K562 (cell line): ENCODE measurements around the gene ADAT1. TPM values are rescaled to one million over a fixed set of nuclear protein-coding genes. Genes with fewer than 3 reads are reported as not detected.
A peak's percentile ranks its signal among the peaks of the same experiment; 100 is the strongest.

Experiments used
- BRD9 ChIP-seq: fragments of 450-650 bp; IDR thresholded peaks from 2 replicates; pipeline ENCODE4 v1.6.1; 2018; ENCODE audit warnings: low read depth; ENCODE audit not compliant: partially characterized antibody
- CCNT2 ChIP-seq: IDR thresholded peaks from 2 replicates; pipeline ENCODE4 v1.6.1; 2011; ENCODE audit warnings: borderline replicate concordance, low read depth, mild to moderate bottlenecking, moderate library complexity, mixed read lengths, low read length; ENCODE audit not compliant: insufficient read length; ENCODE audit errors: extremely low read depth
- JUND ChIP-seq, 2 experiments: IDR thresholded peaks; 2 replicates in 1 of 2; 3 replicates in 1 of 2; pipeline ENCODE4 v1.6.1; 2011; ENCODE audit warnings: borderline replicate concordance in 2 of 2, low read depth in 2 of 2, low read length in 2 of 2, improper control_type of control experiment in 1 of 2, missing biosample characterization in 1 of 2, missing genetic modification characterization in 1 of 2, missing genetic modification reagents in 1 of 2
- NCOA1 ChIP-seq: fragments of 450-650 bp; IDR thresholded peaks from 2 replicates; pipeline ENCODE4 v1.6.1; 2016; ENCODE audit warnings: low read depth
- OTX1 ChIP-seq: fragments of 450-650 bp; formaldehyde crosslinking; IDR thresholded peaks from 2 replicates; pipeline ENCODE4 v1.4.0; 2022; ENCODE audit warnings: mild to moderate bottlenecking
- PML ChIP-seq: IDR thresholded peaks from 2 replicates; pipeline ENCODE4 v1.6.1; 2012; ENCODE audit warnings: low read length, inconsistent platforms
- POLR2H ChIP-seq: IDR thresholded peaks from 2 replicates; pipeline ENCODE4 v1.6.1; 2016; ENCODE audit warnings: missing genetic modification characterization, low read depth, mild to moderate bottlenecking, control low read depth, missing compliant biosample characterization, moderate library complexity
- SMARCA4 ChIP-seq: fragments of 450-650 bp; IDR thresholded peaks from 2 replicates; pipeline ENCODE4 v1.6.1; 2016
- SMARCB1 ChIP-seq: IDR thresholded peaks from 2 replicates; pipeline ENCODE4 v1.6.1; 2011; ENCODE audit warnings: improper control_type of control experiment, low read depth; ENCODE audit not compliant: insufficient read length
- STAT5A ChIP-seq: IDR thresholded peaks from 2 replicates; pipeline ENCODE4 v1.6.1; 2012; ENCODE audit warnings: low read length, inconsistent platforms, borderline replicate concordance
- STAT6 ChIP-seq: sonication (generic); formaldehyde crosslinking; IDR thresholded peaks from 2 replicates; pipeline ENCODE4 v1.8.1; 2023; ENCODE audit warnings: mild to moderate bottlenecking, missing genetic modification reagents
- TEAD1 ChIP-seq, 2 experiments: fragments of 450-650 bp in 1 of 2; sonication (generic) in 1 of 2; formaldehyde crosslinking; IDR thresholded peaks; 2 replicates each; pipeline versions ENCODE4 v1.4.0 to v1.8.0; 2020 to 2022; ENCODE audit warnings: mild to moderate bottlenecking in 2 of 2, missing genetic modification reagents in 1 of 2
- ZNF511 ChIP-seq: sonication (generic); formaldehyde crosslinking; IDR thresholded peaks from 2 replicates; pipeline ENCODE4 v1.8.0; 2022; ENCODE audit warnings: mild to moderate bottlenecking, missing genetic modification reagents
- ZNF764 ChIP-seq: fragments of 250-450 bp; sonication (Bioruptor Pico); IDR thresholded peaks from 2 replicates; pipeline ENCODE4 v1.4.0; 2020; ENCODE audit warnings: low read depth, mild to moderate bottlenecking, moderate library complexity
- polyA plus RNA-seq, 8 experiments: library from polyadenylated mRNA; depleted of rRNA in 4 of 8; stranded (reverse) in 5 of 8; unstranded in 3 of 8; fragments of >200 nt; fragmentation: Nextera tagmentation in 2 of 8; fragmentation: Illumina TruSeq in 1 of 8; extraction: Ambion mirVana in 2 of 8; extraction: Trizol in 1 of 8; gene quantifications; 2 replicates each; pipeline versions ENCODE4 v1.2.1 to v1.2.3, GENCODE V29; 2011 to 2014; ENCODE audit warnings: inconsistent platforms in 1 of 8, missing spikeins in 1 of 8
- total RNA-seq, 7 experiments: library from RNA; depleted of rRNA in 6 of 7; stranded (reverse); fragments of >200 nt in 6 of 7; fragmentation: Illumina TruSeq in 2 of 7; extraction: Trizol in 2 of 7; gene quantifications; 2 replicates each; pipeline versions ENCODE4 v1.2.1 to v1.2.3, GENCODE V29; 2011 to 2021; ENCODE audit warnings: low replicate concordance in 1 of 7
- TF ChIP-seq, protein P1 (sequence below): sonication (generic); formaldehyde crosslinking; IDR thresholded peaks from 2 replicates; pipeline ENCODE4 v1.8.1; 2023; ENCODE audit warnings: missing genetic modification reagents, mild to moderate bottlenecking, borderline replicate concordance

Gene ADAT1
- total and polyA plus RNA-seq, 9 of the 15 experiments (the other 6 are each of a cell fraction or from before 2014, with no cell fraction given): 16.0 to 36.7 (median 28.2) TPM

DNA sequence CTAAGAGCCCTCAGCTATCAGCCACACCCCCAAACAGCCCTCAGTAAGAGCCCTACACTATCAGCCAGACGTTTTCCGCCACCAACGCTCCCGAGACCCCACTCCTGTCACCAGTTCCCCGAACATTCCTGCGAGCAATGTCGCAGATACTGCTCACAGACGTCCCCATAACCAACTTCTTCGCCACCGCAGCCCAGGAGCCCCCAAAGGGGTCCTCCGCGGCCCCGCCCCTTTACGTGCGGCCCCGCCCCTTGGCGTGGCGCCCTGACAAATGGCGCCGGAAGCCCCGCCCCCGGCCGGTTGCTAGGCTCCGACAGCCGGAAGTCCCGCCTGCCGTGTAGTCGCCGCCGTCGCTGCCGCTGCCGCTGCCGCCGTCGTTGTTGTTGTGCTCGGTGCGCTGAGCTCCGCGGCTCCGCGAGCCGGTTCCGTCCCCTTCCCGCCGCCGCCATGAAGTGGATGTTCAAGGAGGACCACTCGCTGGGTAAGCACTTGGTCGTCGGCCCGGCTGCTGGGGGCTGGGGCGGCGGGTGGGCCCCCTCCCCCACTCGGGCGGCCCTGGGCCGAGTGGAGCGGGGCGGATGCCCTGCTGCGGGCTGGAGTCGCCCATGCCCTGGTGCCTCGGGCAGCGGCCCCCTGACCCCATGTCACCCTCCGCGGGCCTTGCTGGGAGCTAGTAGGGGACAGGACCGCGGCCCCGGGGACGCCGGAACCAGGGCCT is 56.9 kb downstream of the ADAT1 start, which contains the start of gene GABARAPL2 (continued):
- TF ChIP-seq, protein P1, sequence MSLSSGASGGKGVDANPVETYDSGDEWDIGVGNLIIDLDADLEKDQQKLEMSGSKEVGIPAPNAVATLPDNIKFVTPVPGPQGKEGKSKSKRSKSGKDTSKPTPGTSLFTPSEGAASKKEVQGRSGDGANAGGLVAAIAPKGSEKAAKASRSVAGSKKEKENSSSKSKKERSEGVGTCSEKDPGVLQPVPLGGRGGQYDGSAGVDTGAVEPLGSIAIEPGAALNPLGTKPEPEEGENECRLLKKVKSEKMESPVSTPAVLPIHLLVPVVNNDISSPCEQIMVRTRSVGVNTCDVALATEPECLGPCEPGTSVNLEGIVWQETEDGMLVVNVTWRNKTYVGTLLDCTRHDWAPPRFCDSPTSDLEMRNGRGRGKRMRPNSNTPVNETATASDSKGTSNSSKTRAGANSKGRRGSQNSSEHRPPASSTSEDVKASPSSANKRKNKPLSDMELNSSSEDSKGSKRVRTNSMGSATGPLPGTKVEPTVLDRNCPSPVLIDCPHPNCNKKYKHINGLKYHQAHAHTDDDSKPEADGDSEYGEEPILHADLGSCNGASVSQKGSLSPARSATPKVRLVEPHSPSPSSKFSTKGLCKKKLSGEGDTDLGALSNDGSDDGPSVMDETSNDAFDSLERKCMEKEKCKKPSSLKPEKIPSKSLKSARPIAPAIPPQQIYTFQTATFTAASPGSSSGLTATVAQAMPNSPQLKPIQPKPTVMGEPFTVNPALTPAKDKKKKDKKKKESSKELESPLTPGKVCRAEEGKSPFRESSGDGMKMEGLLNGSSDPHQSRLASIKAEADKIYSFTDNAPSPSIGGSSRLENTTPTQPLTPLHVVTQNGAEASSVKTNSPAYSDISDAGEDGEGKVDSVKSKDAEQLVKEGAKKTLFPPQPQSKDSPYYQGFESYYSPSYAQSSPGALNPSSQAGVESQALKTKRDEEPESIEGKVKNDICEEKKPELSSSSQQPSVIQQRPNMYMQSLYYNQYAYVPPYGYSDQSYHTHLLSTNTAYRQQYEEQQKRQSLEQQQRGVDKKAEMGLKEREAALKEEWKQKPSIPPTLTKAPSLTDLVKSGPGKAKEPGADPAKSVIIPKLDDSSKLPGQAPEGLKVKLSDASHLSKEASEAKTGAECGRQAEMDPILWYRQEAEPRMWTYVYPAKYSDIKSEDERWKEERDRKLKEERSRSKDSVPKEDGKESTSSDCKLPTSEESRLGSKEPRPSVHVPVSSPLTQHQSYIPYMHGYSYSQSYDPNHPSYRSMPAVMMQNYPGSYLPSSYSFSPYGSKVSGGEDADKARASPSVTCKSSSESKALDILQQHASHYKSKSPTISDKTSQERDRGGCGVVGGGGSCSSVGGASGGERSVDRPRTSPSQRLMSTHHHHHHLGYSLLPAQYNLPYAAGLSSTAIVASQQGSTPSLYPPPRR (CRISPR knock-in tag): 0 out of 2 replicates have a peak, but pooled peaks have one; percentile 19
- TF ChIP-seq STAT5A (no peak), SMARCA4 (peak; percentile 50; the same call in 1 of the 2 replicates), BRD9 (no peak), JUND (IDR thresholded peaks at IDR 0.05; ENCODE audit: borderline replicate concordance, low read depth, low read length) (0 out of 2 replicates have a peak, but pooled peaks have one; percentile 2), JUND (tag; IDR thresholded peaks at IDR 0.05; ENCODE audit: borderline replicate concordance, low read depth, low read length) (no peak), NCOA1 (0 out of 2 replicates have a peak, but pooled peaks have one; percentile 3), SMARCB1 (no peak), OTX1 (CRISPR knock-in tag) (no peak), ZNF764 (0 out of 2 replicates have a peak, but pooled peaks have one; percentile 13), POLR2H (no peak), ZNF511 (0 out of 2 replicates have a peak, but pooled peaks have one; percentile 8), PML (peak; percentile 22; the same call in 1 of the 2 replicates), TEAD1 (CRISPR knock-in tag; IDR thresholded peaks at IDR 0.05) (peak in 1 of 2 experiments; percentile 60; a peak in 1 of 4 replicates), STAT6 (CRISPR knock-in tag) (no peak), CCNT2 (peak; percentile 48)
